Measurements from ENCODE around the gene CEP89. TPM values are rescaled to one million over a fixed set of nuclear protein-coding genes. Genes with fewer than 3 reads are reported as not detected.

Gene CEP89
- total and polyA plus RNA-seq, 2 of the 4 experiments (the other 2 are of a cell fraction), result 7.2 to 17.4 TPM

DNA sequence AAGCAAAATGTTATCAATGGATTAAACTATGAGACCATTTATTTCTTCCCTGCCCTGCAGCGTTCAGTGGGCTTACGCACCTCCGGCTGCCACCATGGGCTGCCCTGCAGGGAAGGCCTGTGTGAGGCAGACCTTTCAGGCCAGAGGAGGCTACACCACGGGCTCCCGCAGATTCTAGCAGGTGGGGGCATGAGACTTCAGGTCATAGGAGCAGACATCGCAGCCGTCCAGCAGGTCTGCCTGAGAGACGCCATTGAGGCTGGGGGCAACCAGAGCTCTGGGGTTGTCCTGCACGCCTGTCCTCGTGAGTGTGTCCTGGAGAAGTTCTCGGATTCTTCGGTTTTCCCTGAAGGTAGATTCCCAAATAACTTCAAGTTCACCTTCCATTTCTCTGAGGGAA lies 92.8 kb downstream of the CEP89 start:
- Histone ChIP-seq H3K27me3 (ENCODE audit: control insufficient read depth, insufficient read depth, low read length) (no peaks in the 10 kb centered on the region), H3K4ac (ENCODE audit: low read depth, low read length) (no peak overlapping the region), H4K5ac (ENCODE audit: low read depth, low read length) (no peak overlapping the region), H2BK20ac (ENCODE audit: low read depth, low read length) (no peak overlapping the region), H3K9me1 (ENCODE audit: insufficient read depth, low read length) (no peaks in the 10 kb centered on the region), H2AK5ac (ENCODE audit: low read depth, low read length) (no peak overlapping the region), H2BK5ac (ENCODE audit: low read depth, low read length, poor library complexity, severe bottlenecking) (no peak overlapping the region), H2BK120ac (ENCODE audit: low read depth, low read length) (no peak overlapping the region), H2AFZ (replicated peaks; ENCODE audit: low read length, poor library complexity) (no peak overlapping the region), H3K79me1 (ENCODE audit: low read depth in 1 of 2, low read length in 2 of 2) (no peaks in the 10 kb centered on the region), H3K18ac (ENCODE audit: low read depth, low read length) (no peak overlapping the region), H3K27ac (ENCODE audit: insufficient read depth, low read length) (no peak overlapping the region), H4K91ac (ENCODE audit: insufficient read depth, low read depth, low read length) (no peak overlapping the region), H4K20me1 (ENCODE audit: insufficient read depth, low read length) (no peaks in the 10 kb centered on the region), H3K4me3 (ENCODE audit: insufficient read depth, low read depth, low read length) (no peak overlapping the region), H2BK15ac (ENCODE audit: low read depth, low read length) (no peak overlapping the region), H3K9ac (ENCODE audit: low read depth, low read length) (no peak overlapping the region), H3K14ac (replicated peaks; ENCODE audit: low read depth, low read length) (no peak overlapping the region), H3K4me2 (ENCODE audit: low read depth, low read length) (no peak overlapping the region), H3K56ac (ENCODE audit: extremely low read depth, insufficient read depth, low read length) (no peak overlapping the region), H4K8ac (ENCODE audit: low read depth in 2 of 2, low read length in 2 of 2) (no peak overlapping the region), H3K36me3 (ENCODE audit: control insufficient read depth, insufficient read depth, low read length) (no peaks in the 10 kb centered on the region; the same call in none of the 2 replicates), H3K9me3 (ENCODE audit: control insufficient read depth, insufficient read depth, low read length) (no peaks in the 10 kb centered on the region), H3K23ac (ENCODE audit: low read depth, low read length) (no peak overlapping the region), H3K4me1 (ENCODE audit: control insufficient read depth, insufficient read depth, low read length) (no peaks in the 10 kb centered on the region), H2AK9ac (replicated peaks; ENCODE audit: low read depth, low read length, poor library complexity) (no peak overlapping the region)
- BruUV-seq (replicated peaks), result no TSS peak
- TF ChIP-seq MAFK (IDR thresholded peaks at IDR 0.05; ENCODE audit: low read depth, low read length), result no peak
- no peak for TF ChIP-seq USF2 (IDR thresholded peaks at IDR 0.05; ENCODE audit: low read depth, low read length)
- no peak for TF ChIP-seq SMC3 (IDR thresholded peaks at IDR 0.05; ENCODE audit: low read depth, low read length)
- no peak for TF ChIP-seq RFX5 (IDR thresholded peaks at IDR 0.05; ENCODE audit: low read depth, low read length)
- TF ChIP-seq MXI1 (IDR thresholded peaks at IDR 0.05; ENCODE audit: borderline replicate concordance, low read depth, low read length), result no peak
- TF ChIP-seq CHD1 (IDR thresholded peaks at IDR 0.05; ENCODE audit: low read depth, low read length), result no peak
- TF ChIP-seq BHLHE40 (IDR thresholded peaks at IDR 0.05; ENCODE audit: low read depth, low read length), result no peak
- no peak for TF ChIP-seq MAZ (IDR thresholded peaks at IDR 0.05; ENCODE audit: borderline replicate concordance, low read depth, low read length)
- TF ChIP-seq RAD21 (IDR thresholded peaks at IDR 0.05; ENCODE audit: low read length), result no peak
- TF ChIP-seq CEBPB (IDR thresholded peaks at IDR 0.05; ENCODE audit: low read depth, low read length), result no peak
- TF ChIP-seq POLR2A (IDR thresholded peaks at IDR 0.05; ENCODE audit: low read depth, low read length), result no peak
- TF ChIP-seq RCOR1 (IDR thresholded peaks at IDR 0.05; ENCODE audit: insufficient replicate concordance, low read length), result no peak
- no peak for TF ChIP-seq FOS (IDR thresholded peaks at IDR 0.05; ENCODE audit: low read depth, low read length)
- ChIA-PET POLR2A (ENCODE audit: unreplicated experiment) (no interaction called here), CTCF (no interaction called here)
- DNase-seq (no peak), ATAC-seq (ENCODE audit: low read depth) (no peak)
- intact Hi-C loops (cut with micrococcal nuclease) (no loop called here), in situ Hi-C loops (cut with MboI; ENCODE audit: low sequenced_read_pairs) (no loop called here), dilution Hi-C loops (cut with HindIII; ENCODE audit: low sequenced_read_pairs, unreplicated experiment) (no loop called here)
- WGBS, 2 experiments (ENCODE audit: extremely low coverage in 2 of 2, insufficient read length in 1 of 2), result 96% methylated on average over 5 of the region's 12 CpGs; no CpG with 5 or more reads in 1 of the 2 experiments

Data from IMR-90 (cell line).